HG03025 (cell line): ENCODE results near the gene EGR1.
"Not testable (repeated sequence)": the region's sequence is repeated elsewhere in the genome, so short reads cannot be mapped to it uniquely, and the experiment has no call there.

Experiments used
- ATAC-seq: cut with Tn5 transposase; IDR thresholded peaks from one replicate; pipeline ENCODE4 v1.9.1; 2021; ENCODE audit warnings: mild to moderate bottlenecking, moderate library complexity; ENCODE audit not compliant: unreplicated experiment, low FRiP score

EGR1 gene

DNA sequence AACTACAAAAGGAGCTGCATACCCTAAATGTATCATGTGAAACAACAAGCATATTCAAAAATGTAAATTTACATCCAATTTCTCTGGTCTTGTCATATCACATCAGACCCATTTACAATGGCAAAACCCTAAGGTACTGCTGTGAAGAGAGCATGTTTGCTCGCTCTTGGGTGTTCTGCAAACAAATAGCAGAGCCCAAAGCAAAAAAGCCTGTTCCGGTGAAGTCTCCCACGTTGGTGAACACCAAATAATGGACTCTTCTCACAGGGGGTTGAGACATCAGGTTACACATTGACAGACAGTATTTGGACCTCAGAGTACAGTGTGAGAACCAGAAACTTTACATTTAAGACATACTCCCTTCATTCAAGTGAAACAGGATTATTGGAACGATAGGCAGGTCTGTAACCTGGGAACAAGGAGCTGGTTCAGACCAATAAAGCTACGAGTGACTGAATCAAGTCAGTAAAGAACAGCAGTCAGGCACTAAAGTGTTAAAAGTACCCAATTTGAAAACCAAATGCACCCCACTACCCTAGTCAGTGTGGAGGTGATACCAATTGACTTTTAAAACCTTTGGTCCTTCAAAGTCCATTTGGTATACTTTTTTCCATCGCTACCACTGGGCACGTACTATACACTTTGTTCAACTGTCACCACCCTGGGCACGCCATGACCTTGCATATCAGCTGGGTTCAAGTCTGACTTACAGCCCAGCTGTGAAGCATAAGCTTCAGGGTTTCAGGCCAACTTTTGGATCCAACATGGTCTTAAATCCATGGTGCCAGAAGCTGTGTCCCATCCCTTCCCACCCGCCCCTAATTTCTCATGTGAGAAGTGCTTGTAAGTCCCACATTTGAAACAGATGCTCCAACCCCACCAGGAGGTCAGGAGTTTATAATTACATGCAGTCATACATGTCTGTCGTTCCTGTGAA is 41.4 kb downstream of the EGR1 start:
- no peak for ATAC-seq

DNA sequence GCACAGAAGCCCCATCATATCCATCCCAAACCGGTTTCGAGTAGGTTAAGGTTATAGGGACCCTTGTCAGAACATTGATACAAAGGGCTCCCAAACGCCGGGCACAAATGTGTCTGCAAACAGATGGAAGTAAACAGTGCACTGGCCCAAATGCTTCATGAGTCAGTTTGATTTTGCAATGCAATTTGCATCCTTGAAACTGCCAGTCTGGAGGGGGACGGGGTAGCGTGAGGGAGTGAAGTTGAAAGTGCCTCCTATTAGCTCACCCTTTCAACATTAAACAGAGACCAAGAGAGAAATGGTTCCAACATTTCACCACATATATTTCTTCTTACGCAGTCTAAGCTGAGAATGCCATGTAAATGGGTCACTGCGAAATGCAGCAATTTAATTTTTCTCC is 42.2 kb downstream of the EGR1 start:
- ATAC-seq, result not testable (repeated sequence)

DNA sequence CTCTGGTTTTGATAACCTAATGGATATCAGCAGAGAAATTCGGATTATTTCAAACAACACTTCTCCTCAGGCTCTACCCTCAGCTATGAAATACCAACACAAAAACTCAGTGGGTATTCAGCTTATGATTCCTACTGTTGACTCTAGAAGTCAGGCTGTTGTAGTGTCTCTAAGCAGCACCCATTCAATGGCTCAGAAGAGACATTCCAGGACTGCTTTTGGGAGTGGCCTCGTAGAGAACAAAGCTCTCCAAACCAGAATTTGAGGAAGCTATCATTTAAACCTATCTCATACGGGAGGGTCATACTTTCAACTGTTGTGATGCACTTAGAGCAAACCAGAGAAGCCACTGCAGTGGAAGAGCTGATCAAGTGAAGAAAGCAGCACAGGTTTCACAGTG is 43.7 kb downstream of the EGR1 start:
- ATAC-seq, result no peak

DNA sequence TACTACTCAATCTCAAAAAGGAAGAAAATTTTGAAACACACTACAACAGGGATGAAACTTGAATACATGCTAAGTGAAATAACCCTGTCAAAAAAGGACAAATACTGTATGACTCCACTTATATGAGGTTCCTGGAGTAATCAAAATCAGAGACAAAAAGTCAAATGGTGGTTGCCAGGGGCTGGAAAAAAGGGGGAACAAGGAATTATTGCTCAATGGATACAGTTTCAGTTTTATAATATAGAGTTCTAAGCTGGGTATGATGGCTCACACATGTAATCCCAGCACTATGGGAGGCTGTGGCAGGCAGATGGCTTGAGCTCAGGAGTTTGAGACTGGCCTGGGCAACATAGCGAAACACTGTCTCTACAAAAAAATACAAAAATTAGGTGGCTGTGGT is 48.7 kb downstream of the EGR1 start:
- no peak for ATAC-seq

DNA sequence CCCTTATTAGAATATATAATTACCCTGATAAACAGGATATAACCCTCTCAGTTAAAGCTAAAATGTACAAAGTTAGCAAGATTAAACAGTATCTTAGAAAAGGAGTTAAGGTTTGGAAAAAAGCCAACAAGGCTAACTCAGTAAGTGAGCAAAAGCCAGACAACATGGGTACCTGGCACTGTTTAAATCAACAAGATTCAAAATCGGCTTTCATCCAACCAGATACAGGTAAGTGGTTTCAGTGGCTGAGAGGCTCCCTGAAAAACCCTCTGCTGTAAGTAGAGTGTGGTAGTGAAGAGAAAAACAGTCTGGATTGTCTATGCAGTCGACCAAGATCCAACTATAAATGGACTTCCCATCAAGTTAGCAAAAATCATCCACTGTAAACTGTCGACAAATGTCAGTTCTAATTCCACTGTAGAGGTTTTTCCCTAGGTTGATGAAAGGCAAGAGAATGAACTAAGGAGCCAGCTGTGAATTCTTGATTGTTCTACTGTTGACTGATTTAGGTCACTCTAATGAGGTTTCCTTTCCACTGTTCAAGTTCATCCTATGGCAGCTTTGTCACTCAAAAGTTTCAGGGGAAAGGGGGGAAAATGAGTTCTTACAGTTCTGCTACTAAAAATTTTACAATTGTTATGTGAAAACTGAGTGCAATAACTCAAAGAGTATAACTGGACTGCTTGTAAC is 50.4 kb downstream of the EGR1 start:
- ATAC-seq, result no peak

DNA sequence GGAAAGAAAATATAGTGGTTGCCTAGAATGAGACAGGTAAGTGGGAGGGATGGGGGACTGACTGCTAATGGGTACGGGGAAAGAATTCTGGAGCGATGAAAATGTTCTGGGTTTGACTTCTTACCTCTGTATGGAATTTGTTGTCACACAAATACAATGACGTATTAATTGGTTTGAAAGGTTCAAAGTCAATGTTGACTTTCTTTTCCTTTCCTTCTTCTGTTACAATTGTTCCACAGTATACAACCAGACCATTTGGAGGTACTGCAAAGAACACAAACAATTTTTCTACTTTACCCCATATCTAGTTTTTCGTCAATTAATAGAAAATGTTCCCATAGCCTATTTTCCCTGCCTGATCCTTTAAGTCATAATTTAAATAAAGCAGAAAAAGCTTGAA is 52.2 kb downstream of the EGR1 start:
- no peak for ATAC-seq
